Measurements from ENCODE around the gene SMPDL3A.

Gene SMPDL3A

GRCh38 chr6:122808121-122808885 is 19.2 kb downstream of the SMPDL3A start:
- Histone ChIP-seq H3K9me3 (replicated peaks in 1 of 11) (no peaks in the 10 kb centered on the region), H4K20me1 (no peaks in the 10 kb centered on the region), H3K27me3 (no peaks in the 10 kb centered on the region), H3K4me3 (no peak overlapping the region), H3K36me3 (no peaks in the 10 kb centered on the region), H3K27ac (no peak overlapping the region), H3K4me2 (no peak overlapping the region), H3K9ac (no peak overlapping the region), H3K4me1 (peaks cover 0 to 3% (median 0%) of the 10 kb centered on the region in 10 experiments; a peak in 1 of 20 replicates)
- TF ChIP-seq Cebpa-rat (IDR thresholded peaks at IDR 0.05), result no peak

- no peak for TF ChIP-seq Cebpa-rat (IDR thresholded peaks at IDR 0.05)
- Histone ChIP-seq H3K4me3 (no peak overlapping the region), H3K9ac (no peak overlapping the region), H3K4me1 (peaks cover 0 to 3% (median 0%) of the 10 kb centered on the region in 10 experiments; a peak in 1 of 20 replicates), H3K36me3 (no peaks in the 10 kb centered on the region), H4K20me1 (no peaks in the 10 kb centered on the region), H3K27me3 (no peaks in the 10 kb centered on the region), H3K4me2 (no peak overlapping the region), H3K27ac (no peak overlapping the region), H3K9me3 (replicated peaks in 1 of 11) (no peaks in the 10 kb centered on the region)
Measured at GRCh38 chr6:122809001-122809400, 19.9 kb downstream of the SMPDL3A start.

- Histone ChIP-seq H3K27me3 (no peaks in the 10 kb centered on the region), H3K4me1 (peaks cover 0 to 3% (median 0%) of the 10 kb centered on the region in 10 experiments; a peak in 1 of 20 replicates), H4K20me1 (no peaks in the 10 kb centered on the region), H3K9ac (no peak overlapping the region), H3K4me2 (no peak overlapping the region), H3K36me3 (no peaks in the 10 kb centered on the region), H3K27ac (no peak overlapping the region), H3K4me3 (no peak overlapping the region), H3K9me3 (replicated peaks in 1 of 11) (no peaks in the 10 kb centered on the region)
- TF ChIP-seq Cebpa-rat (IDR thresholded peaks at IDR 0.05), result no peak
Measured at GRCh38 chr6:122809691-122810090, 20.6 kb downstream of the SMPDL3A start.

- Histone ChIP-seq H3K9ac (no peak overlapping the region), H3K4me3 (no peak overlapping the region), H3K27me3 (no peaks in the 10 kb centered on the region), H3K4me2 (no peak overlapping the region), H3K36me3 (no peaks in the 10 kb centered on the region), H4K20me1 (no peaks in the 10 kb centered on the region), H3K4me1 (peaks cover 0 to 3% (median 0%) of the 10 kb centered on the region in 10 experiments; a peak in 1 of 20 replicates), H3K27ac (no peak overlapping the region), H3K9me3 (replicated peaks in 1 of 11) (no peaks in the 10 kb centered on the region)
- no peak for TF ChIP-seq Cebpa-rat (IDR thresholded peaks at IDR 0.05)
Measured at GRCh38 chr6:122810189-122810588, 21.1 kb downstream of the SMPDL3A start.

GRCh38 chr6:122817358-122817757 is 28.3 kb downstream of the SMPDL3A start:
- Histone ChIP-seq H3K27ac (no peak overlapping the region), H3K4me1 (no peaks in the 10 kb centered on the region), H3K36me3 (no peaks in the 10 kb centered on the region), H3K9me3 (replicated peaks in 1 of 11) (no peaks in the 10 kb centered on the region), H3K27me3 (no peaks in the 10 kb centered on the region), H4K20me1 (no peaks in the 10 kb centered on the region), H3K9ac (no peak overlapping the region), H3K4me2 (no peak overlapping the region), H3K4me3 (no peak overlapping the region)
- TF ChIP-seq Cebpa-rat (IDR thresholded peaks at IDR 0.05), result no peak

- Histone ChIP-seq H3K9me3 (replicated peaks in 1 of 11) (no peaks in the 10 kb centered on the region; a peak in 1 of 22 replicates), H3K9ac (no peak overlapping the region), H3K4me2 (no peak overlapping the region), H3K36me3 (no peaks in the 10 kb centered on the region), H4K20me1 (no peaks in the 10 kb centered on the region), H3K4me1 (no peaks in the 10 kb centered on the region), H3K27me3 (no peaks in the 10 kb centered on the region), H3K4me3 (no peak overlapping the region), H3K27ac (no peak overlapping the region)
- no peak for TF ChIP-seq Cebpa-rat (IDR thresholded peaks at IDR 0.05)
Measured at GRCh38 chr6:122817766-122818165, 28.7 kb downstream of the SMPDL3A start.

GRCh38 chr6:122818866-122819265 is 29.8 kb downstream of the SMPDL3A start:
- Histone ChIP-seq H3K27ac (no peak overlapping the region), H3K4me2 (no peak overlapping the region), H3K4me3 (no peak overlapping the region), H3K4me1 (no peaks in the 10 kb centered on the region), H3K36me3 (no peaks in the 10 kb centered on the region), H3K9me3 (replicated peaks in 1 of 11) (no peaks in the 10 kb centered on the region; a peak in 1 of 22 replicates), H3K9ac (no peak overlapping the region), H4K20me1 (no peaks in the 10 kb centered on the region), H3K27me3 (no peaks in the 10 kb centered on the region)
- TF ChIP-seq Cebpa-rat (IDR thresholded peaks at IDR 0.05), result no peak

GRCh38 chr6:122821095-122821494 is 32.0 kb downstream of the SMPDL3A start:
- Histone ChIP-seq H3K9me3 (replicated peaks in 1 of 11) (no peaks in the 10 kb centered on the region; a peak in 1 of 22 replicates), H3K4me3 (no peak overlapping the region), H3K4me1 (no peaks in the 10 kb centered on the region), H4K20me1 (no peaks in the 10 kb centered on the region), H3K36me3 (no peaks in the 10 kb centered on the region), H3K27ac (no peak overlapping the region), H3K9ac (no peak overlapping the region), H3K4me2 (no peak overlapping the region), H3K27me3 (no peaks in the 10 kb centered on the region)
- no peak for TF ChIP-seq Cebpa-rat (IDR thresholded peaks at IDR 0.05)

- no peak overlapping the region for H3K9ac ChIP-seq
- no peaks in the 10 kb centered on the region; a peak in 1 of 22 replicates for H3K9me3 ChIP-seq (replicated peaks in 1 of 11)
- no peak overlapping the region for H3K4me2 ChIP-seq
- TF ChIP-seq Cebpa-rat (IDR thresholded peaks at IDR 0.05), result no peak
- no peak overlapping the region for H3K27ac ChIP-seq
- H3K4me1 ChIP-seq, result no peaks in the 10 kb centered on the region
- no peaks in the 10 kb centered on the region for H3K27me3 ChIP-seq
- no peaks in the 10 kb centered on the region for H3K36me3 ChIP-seq
- H4K20me1 ChIP-seq, result no peaks in the 10 kb centered on the region
- H3K4me3 ChIP-seq, result no peak overlapping the region
Measured at GRCh38 chr6:122825163-122825562, 36.1 kb downstream of the SMPDL3A start.

- Histone ChIP-seq H3K4me3 (no peak overlapping the region), H3K9ac (no peak overlapping the region), H3K4me2 (no peak overlapping the region)
Measured at GRCh38 chr6:122829456-122829855, 40.4 kb downstream of the SMPDL3A start.

More at GRCh38 chr6:122829456-122829855, 40.4 kb downstream of the SMPDL3A start:
- no peak overlapping the region for H3K27ac ChIP-seq
- H3K36me3 ChIP-seq, result no peaks in the 10 kb centered on the region
- no peaks in the 10 kb centered on the region for H3K9me3 ChIP-seq (replicated peaks in 1 of 11)
- no peak for TF ChIP-seq Cebpa-rat (IDR thresholded peaks at IDR 0.05)
- no peaks in the 10 kb centered on the region for H4K20me1 ChIP-seq
- H3K4me1 ChIP-seq, result no peaks in the 10 kb centered on the region
- no peaks in the 10 kb centered on the region for H3K27me3 ChIP-seq

Measured in BLaER1 treated with 17β-estradiol and CSF1 and Interleukin-3, amounts not matched to agents 10 nM and 100 nM (cell line).